RWPE1 (cell line): ENCODE data around the gene SMIM38.

Experiments
- CTCF ChIA-PET: fragments of 350-600 bp; sonication (Branson Sonifier 250); formaldehyde crosslinking; extraction: SDS; loops from one replicate; lab custom pipeline; 2021; lab: Yijun Ruan, JAX
- POLR2A ChIA-PET: fragments of 400-600 bp; formaldehyde crosslinking; extraction: SDS; loops from one replicate; lab custom pipeline; 2020; ENCODE audit warnings: antibody characterized with exemption; ENCODE audit not compliant: low non-redundant PET; lab: Yijun Ruan, JAX
- DNase-seq: peaks from one replicate; pipeline ENCODE4 v3.0.0; 2012; ENCODE audit warnings: low spot score
- H3K27ac ChIP-seq: fragments of 450-650 bp; 2 replicates; pipeline ENCODE4 v1.5.1; 2017
- CTCF ChIP-seq: fragments of 450-650 bp; conservative IDR thresholded peaks from 2 replicates; pipeline ENCODE4 v1.5.1; 2017; ENCODE audit warnings: low read depth, mild to moderate bottlenecking

Gene SMIM38

GRCh38 chr11:69114811-69115523 is 40.8 kb upstream of the SMIM38 start:
- H3K27ac ChIP-seq = peak overlapping the region; percentile 27
- DNase-seq = no peak
- ChIA-PET CTCF (interaction anchor here (0.8 to 1.2 kb wide), 2 partner anchors 13 to 17 kb away, joined by 3 to 6 read pairs; no protein-coding TSS in a partner anchor), POLR2A (no interaction called here)
- TF ChIP-seq CTCF = no peak

DNA sequence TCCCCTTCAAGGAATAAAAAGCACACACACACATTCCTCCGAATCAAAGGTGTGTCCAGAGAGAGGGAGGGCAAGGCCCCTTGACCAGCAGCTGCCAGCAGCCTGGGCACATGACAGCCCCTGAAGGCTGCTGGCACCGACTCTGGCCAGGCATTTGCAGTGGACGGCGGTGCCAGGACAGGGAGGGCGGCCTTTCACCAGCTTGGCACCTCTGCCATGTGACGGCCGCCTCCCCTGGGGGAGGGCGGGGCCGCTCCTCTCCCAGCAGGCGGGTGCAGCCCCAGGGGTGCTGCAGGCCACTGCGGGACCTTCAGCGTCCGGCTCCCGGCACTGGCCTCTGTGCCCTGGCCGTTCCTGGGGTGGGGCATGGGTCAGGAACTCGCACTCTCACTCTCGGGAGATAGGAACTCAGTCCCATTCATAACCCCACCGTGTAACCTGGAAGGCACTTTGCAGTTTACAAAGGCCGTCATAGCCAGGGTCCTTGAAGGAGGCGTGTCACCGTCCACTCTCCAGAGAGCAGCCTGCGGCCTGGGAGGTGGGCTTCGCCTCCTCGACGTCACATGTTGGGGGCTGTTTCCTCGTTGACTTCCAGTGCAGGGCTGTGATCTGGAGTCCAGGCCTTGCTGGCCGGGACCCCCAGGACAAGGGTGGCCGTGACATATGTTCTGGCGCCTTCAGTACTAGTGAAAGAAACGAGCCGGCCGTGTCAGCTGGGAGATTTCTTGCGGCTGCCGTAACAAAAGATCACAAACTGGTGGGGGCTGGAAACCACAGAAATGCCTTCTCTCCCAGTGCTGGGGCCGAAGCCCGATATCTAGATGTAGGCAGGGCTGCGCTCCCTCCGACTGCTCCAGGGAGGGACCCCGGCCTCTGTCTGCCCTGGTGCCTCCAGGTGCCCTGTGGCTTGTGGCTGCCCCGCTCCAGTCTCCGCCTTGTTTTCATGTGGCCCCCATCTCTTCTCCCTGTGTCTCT is 39.9 kb upstream of the SMIM38 start:
- CTCF ChIA-PET = interaction anchor here (0.8 kb wide), 1 partner anchor 14 kb away, joined by 3 read pairs; no protein-coding TSS in a partner anchor
- H3K27ac ChIP-seq = peak overlapping the region; percentile 27
- DNase-seq = peak; percentile 20
- POLR2A ChIA-PET = no interaction called here
- no peak for TF ChIP-seq CTCF

DNA sequence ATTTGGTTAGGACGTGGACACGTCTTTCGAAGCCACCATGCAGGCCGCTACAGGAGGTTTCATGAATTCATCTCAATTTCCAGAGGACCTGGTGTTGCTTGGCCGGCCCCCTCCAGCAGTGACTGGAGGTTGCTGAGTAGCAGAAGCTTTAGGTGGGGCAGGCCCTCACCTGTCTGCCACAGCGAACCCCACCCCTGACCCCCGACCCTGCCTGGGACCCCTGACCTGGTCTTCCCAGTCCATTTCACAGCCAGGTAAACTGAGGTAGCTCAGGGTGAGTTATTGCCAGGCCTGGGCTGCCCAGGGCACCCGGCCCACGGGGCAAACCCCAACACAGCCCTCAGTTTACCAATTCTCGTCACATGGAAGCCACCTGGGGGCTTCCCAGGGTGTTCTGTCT is 39.1 kb upstream of the SMIM38 start:
- no peak for TF ChIP-seq CTCF
- ChIA-PET POLR2A (no interaction called here), CTCF (no interaction called here)
- H3K27ac ChIP-seq = no peak overlapping the region
- DNase-seq = no peak

- TF ChIP-seq CTCF = no peak
- CTCF ChIA-PET = interaction anchor here (0.6 kb wide), 2 partner anchors 254 to 525 kb away, joined by 3 to 5 read pairs; no protein-coding TSS in a partner anchor
- H3K27ac ChIP-seq = peak overlapping the region; percentile 9; the same call in 1 of the 2 replicates
- DNase-seq = no peak
- POLR2A ChIA-PET = no interaction called here
Observed at GRCh38 chr11:69119190-69119589, 36.5 kb upstream of the SMIM38 start.

- no peak for TF ChIP-seq CTCF
- ChIA-PET CTCF (interaction anchor here (1.6 kb wide), 1 partner anchor 11 kb away, joined by 7 read pairs; no protein-coding TSS in a partner anchor), POLR2A (no interaction called here)
- peak overlapping the region; percentile 95 for H3K27ac ChIP-seq
- DNase-seq = no peak
Observed at GRCh38 chr11:69120096-69120875, 35.4 kb upstream of the SMIM38 start.
